ENCODE measurements around the gene USP40.

USP40 gene

GRCh38 chr2:233455491-233455890 lies 111.1 kb downstream of the USP40 start:
- no peak for FAIRE-seq

- no peak for FAIRE-seq
These were observed 111.6 kb downstream of the USP40 start for GRCh38 chr2:233455006-233455405.

- FAIRE-seq: no peak
These were observed 112.7 kb downstream of the USP40 start for GRCh38 chr2:233453916-233454315.

GRCh38 chr2:233453111-233453915 lies 113.3 kb downstream of the USP40 start:
- no peak for FAIRE-seq

- FAIRE-seq: no peak
These were observed 114.6 kb downstream of the USP40 start for GRCh38 chr2:233451950-233452349.

GRCh38 chr2:233450864-233451575 lies 115.6 kb downstream of the USP40 start:
- FAIRE-seq: no peak

GRCh38 chr2:233449921-233450863 lies 116.4 kb downstream of the USP40 start:
- FAIRE-seq: no peak

GRCh38 chr2:233449081-233449901 lies 117.3 kb downstream of the USP40 start:
- FAIRE-seq: no peak

GRCh38 chr2:233448575-233448974 lies 118.0 kb downstream of the USP40 start:
- no peak for FAIRE-seq

GRCh38 chr2:233448220-233448559 lies 118.4 kb downstream of the USP40 start:
- FAIRE-seq: no peak

GRCh38 chr2:233447506-233448219 lies 118.9 kb downstream of the USP40 start:
- FAIRE-seq: no peak

GRCh38 chr2:233446606-233447305 lies 119.8 kb downstream of the USP40 start:
- FAIRE-seq: no peak

- FAIRE-seq: no peak
These were observed 120.5 kb downstream of the USP40 start for GRCh38 chr2:233446121-233446520.

GRCh38 chr2:233445152-233445830 lies 121.3 kb downstream of the USP40 start:
- no peak for FAIRE-seq

- FAIRE-seq: no peak
These were observed 122.1 kb downstream of the USP40 start for GRCh38 chr2:233444501-233444900.

- peak; percentile 79 for FAIRE-seq
These were observed 122.9 kb downstream of the USP40 start for GRCh38 chr2:233443511-233444183.

- FAIRE-seq: no peak
These were observed 124.6 kb downstream of the USP40 start for GRCh38 chr2:233442028-233442310.

- no peak for FAIRE-seq
These were observed 125.2 kb downstream of the USP40 start for GRCh38 chr2:233441161-233442027.

GRCh38 chr2:233440714-233441113 lies 125.9 kb downstream of the USP40 start:
- no peak for FAIRE-seq

All from islet of Langerhans (tissue), 1 donor.